Activated T-helper 17 cell treated with anti-CD3 and anti-CD28 coated beads, Interleukin-2, amount 50 U/mL, for 72 hours (primary cell): ENCODE measurements around the gene CCSER1. TPM values are rescaled to one million over a fixed set of nuclear protein-coding genes. Genes with fewer than 3 reads are reported as not detected.
"Not testable (repeated sequence)": the region's sequence is repeated elsewhere in the genome, so short reads cannot be mapped to it uniquely, and the experiment has no call there.

Source experiments
- ATAC-seq: fragments of 150-1000 bp; cut with Tn5 transposase; replicated peaks from 2 replicates; pipeline ENCODE4 v1.10.0; 2021; ENCODE audit warnings: mild to moderate bottlenecking, moderate library complexity
- H3K27ac Mint-ChIP-seq: one replicate; pipeline ENCODE4 v1.8.0; 2022; ENCODE audit warnings: mixed read lengths
- H3K27me3 Mint-ChIP-seq: one replicate; pipeline ENCODE4 v1.8.0; 2022; ENCODE audit warnings: mixed read lengths
- H3K36me3 Mint-ChIP-seq: one replicate; pipeline ENCODE4 v1.8.0; 2022; ENCODE audit warnings: low read depth, mild to moderate bottlenecking, mixed read lengths
- H3K4me1 Mint-ChIP-seq: one replicate; pipeline ENCODE4 v1.8.0; 2022; ENCODE audit warnings: mixed read lengths
- H3K4me3 Mint-ChIP-seq: one replicate; pipeline ENCODE4 v1.8.0; 2022; ENCODE audit warnings: mild to moderate bottlenecking, mixed read lengths
- H3K9me3 Mint-ChIP-seq: one replicate; pipeline ENCODE4 v1.8.0; 2022; ENCODE audit warnings: mixed read lengths
- total RNA-seq, 2 donors: library from RNA; stranded (reverse); gene quantifications; one replicate each; pipeline ENCODE4 v1.2.3, GENCODE V29; 2022

CCSER1 gene
- total RNA-seq, 2 donors from 2014 or later: 0.64 to 0.78 TPM

DNA sequence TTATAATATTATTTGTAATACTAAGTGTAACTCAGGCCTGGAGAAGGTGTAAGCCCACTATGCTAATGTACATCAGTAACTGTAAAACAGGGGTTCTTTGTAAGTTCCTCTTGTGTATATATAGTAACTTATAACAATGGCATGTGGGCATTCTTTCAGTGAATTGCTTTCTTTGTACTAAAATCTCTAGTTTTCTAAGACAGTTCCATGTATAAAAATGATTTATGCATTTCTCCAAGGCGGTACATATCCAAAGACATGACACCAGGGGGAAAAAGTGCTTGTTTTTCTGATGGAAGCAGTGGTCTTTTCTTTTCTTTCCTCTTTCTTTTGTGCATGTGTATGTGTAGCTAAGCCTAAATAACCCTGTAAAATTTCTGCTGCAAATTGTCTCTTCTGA is 1474.2 kb downstream of the CCSER1 start:
- Mint-ChIP-seq H3K36me3 (no peaks in the 10 kb centered on the region), H3K9me3 (peaks cover 4% of the 10 kb centered on the region), H3K27me3 (no peaks in the 10 kb centered on the region), H3K27ac (no peak overlapping the region), H3K4me3 (no peak overlapping the region), H3K4me1 (no peaks in the 10 kb centered on the region)
- ATAC-seq: no peak

DNA sequence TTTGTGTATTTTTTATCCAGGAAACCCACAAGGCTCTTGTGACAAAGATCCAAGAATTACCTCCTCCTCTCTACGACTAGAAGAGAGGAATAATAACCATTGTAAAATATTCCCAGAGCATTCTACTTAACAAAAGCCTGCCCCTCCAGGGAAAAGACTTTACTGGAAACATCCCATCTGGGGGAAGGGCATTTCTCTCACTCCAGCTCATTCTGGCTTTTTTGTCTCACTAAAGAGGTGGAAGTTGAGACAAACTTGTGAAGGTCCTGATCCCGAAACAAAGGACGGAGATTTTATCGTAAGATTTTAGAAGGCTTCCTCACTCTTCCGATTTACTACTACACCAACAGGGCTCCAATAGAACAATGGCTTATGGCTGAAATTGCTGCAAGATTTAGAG is 1484.6 kb downstream of the CCSER1 start:
- no peak overlapping the region for H3K27ac Mint-ChIP-seq
- no peaks in the 10 kb centered on the region for H3K4me1 Mint-ChIP-seq
- H3K9me3 Mint-ChIP-seq: peaks cover 5% of the 10 kb centered on the region
- no peaks in the 10 kb centered on the region for H3K36me3 Mint-ChIP-seq
- no peak overlapping the region for H3K4me3 Mint-ChIP-seq
- ATAC-seq: no peak
- H3K27me3 Mint-ChIP-seq: no peaks in the 10 kb centered on the region

DNA sequence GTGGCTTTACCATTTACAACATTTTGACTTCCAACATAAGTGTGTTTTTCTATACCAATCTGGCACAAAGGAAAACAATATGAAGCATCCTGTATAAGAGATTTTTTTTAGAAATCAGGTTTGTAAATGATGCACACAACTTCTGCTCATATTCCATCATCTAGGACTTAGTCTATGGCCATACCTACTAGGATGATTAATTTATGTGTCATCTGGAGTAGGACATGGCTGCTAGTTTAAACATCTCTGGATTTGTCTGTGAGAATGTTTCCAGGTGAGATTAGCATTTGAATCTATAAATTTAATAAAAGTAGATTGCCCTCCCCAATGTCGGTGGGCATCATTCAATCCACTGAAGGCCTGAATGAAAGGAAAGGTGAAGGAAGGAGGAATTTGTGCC is 1493.8 kb downstream of the CCSER1 start:
- H3K4me1 Mint-ChIP-seq: no peaks in the 10 kb centered on the region

DNA sequence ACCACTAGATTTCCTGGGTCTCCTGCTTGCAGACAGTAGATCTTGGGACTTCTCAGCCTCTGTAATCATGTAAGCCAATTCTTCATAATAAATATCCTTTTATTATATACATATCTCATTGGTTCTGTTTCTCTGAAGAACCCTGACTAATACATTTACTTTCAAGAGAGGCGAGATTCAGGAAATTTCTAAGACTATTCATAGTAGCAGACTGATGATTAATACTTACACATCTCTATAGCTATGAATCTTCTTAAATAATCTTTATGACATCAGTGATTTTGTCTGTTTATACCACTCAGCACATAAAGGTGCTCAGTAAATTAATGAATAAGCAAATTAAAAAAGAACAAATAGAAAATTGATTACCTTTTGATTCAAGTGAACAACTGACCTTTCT is 1494.3 kb downstream of the CCSER1 start:
- no peaks in the 10 kb centered on the region for H3K4me1 Mint-ChIP-seq
- H3K4me3 Mint-ChIP-seq: no peak overlapping the region

More for the DNA sequence above, 1493.8 kb downstream of the CCSER1 start:
- Mint-ChIP-seq H3K27ac (no peak overlapping the region), H3K27me3 (no peaks in the 10 kb centered on the region), H3K4me3 (no peak overlapping the region), H3K36me3 (no peaks in the 10 kb centered on the region), H3K9me3 (peaks cover 13% of the 10 kb centered on the region)
- ATAC-seq: no peak

DNA sequence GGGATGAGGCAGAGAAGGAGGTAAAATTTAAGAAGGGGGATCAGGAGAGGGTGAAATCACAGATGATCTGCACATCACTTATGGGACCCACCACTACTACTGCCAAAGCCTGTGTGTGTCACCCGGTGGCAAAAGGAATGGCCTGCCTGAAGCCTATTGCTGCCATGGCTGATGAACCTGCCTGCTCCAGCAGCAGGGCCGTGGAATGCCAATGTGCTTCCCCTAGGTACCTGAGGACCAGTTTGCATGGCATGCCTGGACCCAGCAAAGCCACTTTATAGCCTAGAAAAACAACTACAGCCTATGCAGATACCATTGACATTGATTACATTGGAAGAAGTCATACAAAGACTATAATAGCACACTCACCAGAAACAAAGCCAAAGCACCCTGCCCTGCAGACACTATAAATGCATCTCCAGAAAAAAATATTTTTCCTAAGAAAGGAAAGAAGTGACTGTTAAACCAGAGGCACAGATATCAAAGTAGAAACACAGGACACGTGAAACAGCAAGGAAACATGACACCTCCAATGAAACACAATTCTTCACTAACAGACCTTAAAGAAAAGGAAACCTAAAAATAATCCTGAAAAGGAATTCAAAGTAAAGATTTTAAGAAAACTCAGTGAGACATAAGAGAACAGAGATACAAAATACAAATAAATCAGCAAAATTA is 1495.9 kb downstream of the CCSER1 start:
- Mint-ChIP-seq H3K4me1 (no peaks in the 10 kb centered on the region), H3K36me3 (no peaks in the 10 kb centered on the region), H3K4me3 (no peak overlapping the region), H3K27me3 (no peaks in the 10 kb centered on the region), H3K9me3 (peaks cover 13% of the 10 kb centered on the region), H3K27ac (no peak overlapping the region)
- ATAC-seq: no peak

More for the DNA sequence above, 1494.3 kb downstream of the CCSER1 start:
- Mint-ChIP-seq H3K27me3 (no peaks in the 10 kb centered on the region), H3K27ac (no peak overlapping the region), H3K9me3 (peaks cover 13% of the 10 kb centered on the region), H3K36me3 (no peaks in the 10 kb centered on the region)
- ATAC-seq: no peak

DNA sequence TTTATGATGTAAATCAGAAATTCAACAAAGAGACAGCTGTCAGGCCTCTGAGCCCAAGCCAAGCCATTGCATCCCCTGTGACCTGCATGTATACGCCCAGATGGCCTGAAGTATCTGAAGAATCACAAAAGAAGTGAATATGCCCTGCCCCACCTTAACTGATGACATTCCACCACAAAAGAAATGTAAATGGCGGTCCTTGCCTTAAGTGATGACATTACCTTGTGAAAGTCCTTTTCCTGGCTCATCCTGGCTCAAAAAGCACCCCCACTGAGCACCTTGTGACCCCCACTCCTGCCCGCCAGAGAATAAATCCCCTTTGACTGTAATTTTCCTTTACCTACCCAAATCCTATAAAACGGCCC is 1496.4 kb downstream of the CCSER1 start:
- H3K4me1 Mint-ChIP-seq, H3K27me3 Mint-ChIP-seq, H3K9me3 Mint-ChIP-seq, H3K27ac Mint-ChIP-seq, H3K36me3 Mint-ChIP-seq, H3K4me3 Mint-ChIP-seq, ATAC-seq: not testable (repeated sequence)

DNA sequence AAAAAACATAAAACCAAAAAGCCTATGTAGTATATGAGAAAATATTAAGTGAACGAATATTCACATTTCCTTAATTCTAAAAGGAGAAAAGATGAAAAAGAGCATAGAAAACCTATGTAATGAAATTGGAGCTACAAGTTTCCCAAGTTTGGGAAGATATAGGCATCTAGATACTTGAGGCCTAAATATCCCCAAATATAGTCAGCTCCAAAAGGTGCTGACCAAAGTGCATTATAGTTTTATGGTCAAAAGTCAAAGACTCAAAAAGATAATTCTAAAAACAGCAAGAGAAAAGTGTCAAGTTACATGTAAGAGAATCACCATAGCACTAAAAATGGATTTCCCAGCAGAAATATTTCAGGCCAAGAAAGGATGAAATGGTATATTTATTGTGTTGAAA is 1502.9 kb downstream of the CCSER1 start:
- Mint-ChIP-seq H3K27ac (no peak overlapping the region), H3K4me1 (no peaks in the 10 kb centered on the region), H3K27me3 (no peaks in the 10 kb centered on the region), H3K4me3 (no peak overlapping the region), H3K36me3 (no peaks in the 10 kb centered on the region), H3K9me3 (peaks cover 5% of the 10 kb centered on the region)
- ATAC-seq: no peak

- Mint-ChIP-seq H3K36me3 (no peaks in the 10 kb centered on the region), H3K4me1 (no peaks in the 10 kb centered on the region), H3K27me3 (no peaks in the 10 kb centered on the region), H3K4me3 (no peak overlapping the region), H3K27ac (no peak overlapping the region), H3K9me3 (peaks cover 3% of the 10 kb centered on the region)
- ATAC-seq: no peak
Measured at GRCh38 chr4:91630764-91631163, 1503.6 kb downstream of the CCSER1 start.

GRCh38 chr4:91631335-91631734 is 1504.1 kb downstream of the CCSER1 start:
- ATAC-seq: no peak
- Mint-ChIP-seq H3K36me3 (no peaks in the 10 kb centered on the region), H3K4me1 (no peaks in the 10 kb centered on the region), H3K27me3 (no peaks in the 10 kb centered on the region), H3K27ac (no peak overlapping the region), H3K9me3 (peaks cover 3% of the 10 kb centered on the region), H3K4me3 (no peak overlapping the region)

DNA sequence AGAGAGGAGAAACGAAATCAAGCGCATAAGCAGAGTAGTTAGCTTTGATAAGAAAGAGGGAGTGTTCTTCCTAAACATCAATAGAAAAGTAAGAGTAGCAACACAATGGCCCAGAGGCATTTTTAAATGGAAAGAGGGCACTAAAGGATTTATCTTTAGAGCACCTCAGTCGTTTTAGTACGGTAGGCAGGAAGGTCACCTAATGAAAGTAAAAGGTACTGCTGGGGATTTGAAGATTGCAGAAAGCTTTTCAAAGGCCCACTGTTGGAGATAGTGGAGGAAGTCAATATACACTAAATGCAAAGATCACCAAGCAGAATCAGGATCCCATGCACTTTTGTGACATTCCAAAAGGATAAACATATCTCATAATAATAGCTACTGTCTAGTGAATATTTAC is 1508.9 kb downstream of the CCSER1 start:
- Mint-ChIP-seq H3K27ac (no peak overlapping the region), H3K36me3 (no peaks in the 10 kb centered on the region), H3K9me3 (peaks cover 7% of the 10 kb centered on the region), H3K4me3 (no peak overlapping the region), H3K4me1 (no peaks in the 10 kb centered on the region), H3K27me3 (no peaks in the 10 kb centered on the region)
- no peak for ATAC-seq

Other genes starting within 250 kb of the CCSER1 start
- under 1 TPM; 0.17 to 0.37 TPM for gene MMRN1, start 232.5 kb upstream of the CCSER1 start, total RNA-seq